Vagina (tissue), 2 donors: Measurements from ENCODE around the gene DTD1. TPM values are rescaled to one million over a fixed set of nuclear protein-coding genes. Genes with fewer than 3 reads are reported as not detected.
A peak's percentile ranks its signal among the peaks of the same experiment; 100 is the strongest.

Experiments used
- DNase-seq, 2 donors: peaks; one replicate each; pipeline ENCODE4 v3.0.0-alpha.2; 2017; ENCODE audit errors: extremely low spot score in 2 of 2
- H3K27ac ChIP-seq: fragments of 200-600 bp; sonication (generic); one replicate; pipeline ENCODE4 v1.5.1; 2019
- H3K27me3 ChIP-seq: fragments of 200-600 bp; sonication (generic); one replicate; pipeline ENCODE4 v1.5.1; 2019
- H3K36me3 ChIP-seq, 2 donors: fragments of 200-600 bp; sonication (generic); one replicate each; pipeline ENCODE4 v1.5.1; 2017 to 2019
- H3K4me1 ChIP-seq: fragments of 200-600 bp; sonication (generic); one replicate; pipeline ENCODE4 v1.5.1; 2019
- H3K4me3 ChIP-seq, 2 donors: fragments of 200-600 bp; sonication (generic); 1 replicate in 1 of 2; 2 replicates in 1 of 2; pipeline ENCODE4 v1.5.1; 2016 to 2019
- H3K9me3 ChIP-seq: fragments of 200-600 bp; sonication (generic); one replicate; pipeline ENCODE4 v1.5.1; 2019
- POLR2A ChIP-seq, 2 donors: fragments of 450-650 bp; IDR thresholded peaks; one replicate each; pipeline ENCODE4 v1.6.1; 2017; ENCODE audit warnings: antibody characterized with exemption in 2 of 2, mild to moderate bottlenecking in 2 of 2, moderate library complexity in 2 of 2
- POLR2AphosphoS5 ChIP-seq, 2 donors: sonication (generic); formaldehyde crosslinking; IDR thresholded peaks; one replicate each; pipeline ENCODE4 v1.9.0; 2017; ENCODE audit warnings: antibody characterized with exemption in 2 of 2, mild to moderate bottlenecking in 2 of 2, low read depth in 1 of 2; ENCODE audit not compliant: insufficient read depth in 1 of 2
- intact Hi-C: fragments of 100-400 bp; cut with DNase I; formaldehyde crosslinking; loops from one replicate; pipeline ENCODE4 v1.15.1; 2023
- total RNA-seq: library from RNA; depleted of rRNA; stranded (reverse); fragments of >200 nt; gene quantifications from one replicate; pipeline ENCODE4 v1.2.3, GENCODE V29; 2016
- TF ChIP-seq, protein P1 (sequence below), 3 experiments: fragments of 450-650 bp in 2 of 3; fragments of 200-600 bp in 1 of 3; sonication (generic) in 1 of 3; IDR thresholded peaks; one replicate each; pipeline ENCODE4 v1.5.1; 2017 to 2019; ENCODE audit warnings: antibody characterized with exemption in 3 of 3, mild to moderate bottlenecking in 2 of 3, moderate library complexity in 2 of 3

Gene DTD1
- total RNA-seq, 1 donor from 2014 or later = 24.1 TPM

DNA sequence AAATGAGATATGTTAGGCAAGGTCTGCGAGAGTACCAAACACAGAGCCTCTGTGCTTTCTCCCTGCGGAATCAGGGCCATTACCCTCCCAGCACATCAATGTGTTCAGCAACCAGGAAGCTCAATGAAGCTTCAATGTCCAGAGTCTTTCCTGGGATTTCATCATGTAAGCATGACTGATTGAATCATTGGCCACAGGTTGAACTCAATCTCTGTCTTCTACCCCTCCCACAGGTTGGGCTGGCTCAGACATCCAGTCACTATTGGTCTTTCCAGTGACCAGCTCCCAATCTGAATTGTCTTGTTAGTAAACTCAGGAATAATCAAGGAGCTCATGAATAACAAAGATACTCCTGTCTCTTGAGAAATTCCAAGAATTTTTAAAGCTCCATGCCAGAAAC is 2.7 kb upstream of the DTD1 start:
- DNase-seq = no peak
- H3K27me3 ChIP-seq = no peaks in the 10 kb centered on the region
- peaks cover 17% of the 10 kb centered on the region for H3K4me1 ChIP-seq
- H3K27ac ChIP-seq = no peak overlapping the region
- TF ChIP-seq POLR2A (IDR thresholded peaks at IDR 0.05) = no peak
- TF ChIP-seq POLR2AphosphoS5 (IDR thresholded peaks at IDR 0.05; ENCODE audit: insufficient read depth in 1 of 2, low read depth in 1 of 2) = no peak
- TF ChIP-seq, protein P1, sequence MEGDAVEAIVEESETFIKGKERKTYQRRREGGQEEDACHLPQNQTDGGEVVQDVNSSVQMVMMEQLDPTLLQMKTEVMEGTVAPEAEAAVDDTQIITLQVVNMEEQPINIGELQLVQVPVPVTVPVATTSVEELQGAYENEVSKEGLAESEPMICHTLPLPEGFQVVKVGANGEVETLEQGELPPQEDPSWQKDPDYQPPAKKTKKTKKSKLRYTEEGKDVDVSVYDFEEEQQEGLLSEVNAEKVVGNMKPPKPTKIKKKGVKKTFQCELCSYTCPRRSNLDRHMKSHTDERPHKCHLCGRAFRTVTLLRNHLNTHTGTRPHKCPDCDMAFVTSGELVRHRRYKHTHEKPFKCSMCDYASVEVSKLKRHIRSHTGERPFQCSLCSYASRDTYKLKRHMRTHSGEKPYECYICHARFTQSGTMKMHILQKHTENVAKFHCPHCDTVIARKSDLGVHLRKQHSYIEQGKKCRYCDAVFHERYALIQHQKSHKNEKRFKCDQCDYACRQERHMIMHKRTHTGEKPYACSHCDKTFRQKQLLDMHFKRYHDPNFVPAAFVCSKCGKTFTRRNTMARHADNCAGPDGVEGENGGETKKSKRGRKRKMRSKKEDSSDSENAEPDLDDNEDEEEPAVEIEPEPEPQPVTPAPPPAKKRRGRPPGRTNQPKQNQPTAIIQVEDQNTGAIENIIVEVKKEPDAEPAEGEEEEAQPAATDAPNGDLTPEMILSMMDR (IDR thresholded peaks at IDR 0.05) = no peak
- no peaks in the 10 kb centered on the region for H3K36me3 ChIP-seq
- intact Hi-C loops = no loop called here
- H3K4me3 ChIP-seq = no peak overlapping the region
- H3K9me3 ChIP-seq = no peaks in the 10 kb centered on the region

DNA sequence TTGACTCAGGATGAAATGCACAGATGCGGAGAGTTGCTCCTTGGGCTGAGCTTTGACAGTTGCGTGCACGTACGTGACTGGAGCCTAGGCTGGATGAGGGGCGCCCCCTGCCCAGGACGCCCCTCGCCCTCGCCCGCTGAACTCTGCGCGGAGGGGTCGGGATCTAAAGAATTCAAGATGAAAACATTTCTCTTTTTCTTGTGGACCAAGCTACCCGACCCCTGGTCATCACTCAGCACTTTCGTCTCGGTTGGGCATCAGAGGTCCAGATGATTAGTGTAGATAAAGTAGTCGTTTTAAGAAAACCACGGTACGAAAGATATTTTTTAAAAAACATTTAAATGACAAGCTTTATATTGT is 700 bp downstream of the DTD1 start:
- TF ChIP-seq POLR2AphosphoS5 (IDR thresholded peaks at IDR 0.05; ENCODE audit: insufficient read depth in 1 of 2, low read depth in 1 of 2) (no peak), POLR2A (IDR thresholded peaks at IDR 0.05) (no peak)
- TF ChIP-seq, protein P1 (IDR thresholded peaks at IDR 0.05) = no peak
- Histone ChIP-seq H3K27ac (peak overlapping the region; percentile 67), H3K36me3 (no peaks in the 10 kb centered on the region), H3K4me3 (peak overlapping the region; percentile 64 to 82), H3K4me1 (peaks cover 17% of the 10 kb centered on the region), H3K27me3 (no peaks in the 10 kb centered on the region), H3K9me3 (no peaks in the 10 kb centered on the region)
- DNase-seq = no peak
- intact Hi-C loops = no loop called here

DNA sequence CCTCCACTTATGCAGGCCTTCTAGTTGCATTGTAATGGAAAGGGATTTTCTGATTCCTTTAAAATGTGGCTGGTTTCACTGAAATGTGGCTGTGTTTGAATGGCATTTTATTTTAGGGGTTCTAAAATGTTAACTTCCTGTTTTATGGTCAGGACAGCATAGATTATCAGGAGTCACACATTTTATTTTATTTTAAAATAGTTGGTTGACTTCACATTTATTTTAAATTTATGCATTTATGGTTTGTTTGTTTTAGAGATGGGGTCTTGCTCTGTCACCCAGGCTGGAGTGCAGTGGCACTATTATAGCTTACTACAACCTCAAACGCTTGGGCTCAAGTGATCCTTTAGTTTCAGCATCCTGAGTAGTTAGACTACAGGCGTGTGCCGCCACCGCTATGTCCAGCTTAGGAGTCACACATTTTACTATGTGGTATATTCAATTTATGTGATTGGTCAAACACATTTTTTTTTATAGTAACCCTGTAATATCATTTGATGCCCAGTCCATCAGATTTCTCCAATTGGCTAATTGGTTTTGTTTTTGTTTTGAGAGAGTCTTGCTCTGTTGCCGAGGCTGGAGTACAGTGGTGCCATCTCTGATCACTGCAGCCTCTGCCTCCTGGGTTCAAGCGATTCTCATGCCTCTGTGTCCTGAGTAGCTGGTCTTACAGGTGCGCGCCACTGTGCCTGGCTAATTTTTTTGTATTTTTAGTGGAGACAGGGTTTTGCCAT is 2.3 kb downstream of the DTD1 start:
- no peak overlapping the region for H3K4me3 ChIP-seq
- TF ChIP-seq POLR2A (IDR thresholded peaks at IDR 0.05) = no peak
- TF ChIP-seq POLR2AphosphoS5 (IDR thresholded peaks at IDR 0.05; ENCODE audit: insufficient read depth in 1 of 2, low read depth in 1 of 2) = no peak
- TF ChIP-seq, protein P1 (IDR thresholded peaks at IDR 0.05) = no peak
- intact Hi-C loops = no loop called here
- H3K36me3 ChIP-seq = no peaks in the 10 kb centered on the region
- H3K27ac ChIP-seq = no peak overlapping the region
- DNase-seq = no peak
- H3K27me3 ChIP-seq = no peaks in the 10 kb centered on the region
- no peaks in the 10 kb centered on the region for H3K9me3 ChIP-seq
- H3K4me1 ChIP-seq = peaks cover 17% of the 10 kb centered on the region

DNA sequence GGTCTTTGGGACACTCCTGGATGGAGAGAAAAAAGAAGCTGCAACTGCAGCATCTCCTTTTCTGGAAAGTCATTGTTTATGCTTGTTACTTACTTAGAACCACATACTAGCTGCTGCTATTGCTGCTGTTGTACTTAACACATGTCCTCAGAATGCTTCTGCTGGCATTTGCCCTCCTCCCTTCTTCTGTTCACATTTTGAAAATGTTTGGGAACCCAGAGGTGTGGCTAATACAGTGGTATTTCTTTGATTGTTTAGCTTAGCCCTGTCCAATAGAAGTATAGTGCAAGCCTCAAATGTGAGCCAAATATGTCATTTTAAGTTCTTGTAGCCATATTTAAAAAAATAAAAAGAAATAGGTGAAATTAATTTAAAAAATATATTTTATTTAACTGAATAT is 8.4 kb downstream of the DTD1 start:
- Histone ChIP-seq H3K4me3 (no peak overlapping the region), H3K27me3 (no peaks in the 10 kb centered on the region), H3K27ac (no peak overlapping the region), H3K4me1 (no peaks in the 10 kb centered on the region), H3K36me3 (peaks cover 0 to 21% of the 10 kb centered on the region in 2 donors), H3K9me3 (no peaks in the 10 kb centered on the region)
- intact Hi-C loops = no loop called here
- no peak for TF ChIP-seq POLR2A (IDR thresholded peaks at IDR 0.05)
- no peak for TF ChIP-seq POLR2AphosphoS5 (IDR thresholded peaks at IDR 0.05; ENCODE audit: insufficient read depth in 1 of 2, low read depth in 1 of 2)
- TF ChIP-seq, protein P1 (IDR thresholded peaks at IDR 0.05) = no peak
- DNase-seq = no peak

DNA sequence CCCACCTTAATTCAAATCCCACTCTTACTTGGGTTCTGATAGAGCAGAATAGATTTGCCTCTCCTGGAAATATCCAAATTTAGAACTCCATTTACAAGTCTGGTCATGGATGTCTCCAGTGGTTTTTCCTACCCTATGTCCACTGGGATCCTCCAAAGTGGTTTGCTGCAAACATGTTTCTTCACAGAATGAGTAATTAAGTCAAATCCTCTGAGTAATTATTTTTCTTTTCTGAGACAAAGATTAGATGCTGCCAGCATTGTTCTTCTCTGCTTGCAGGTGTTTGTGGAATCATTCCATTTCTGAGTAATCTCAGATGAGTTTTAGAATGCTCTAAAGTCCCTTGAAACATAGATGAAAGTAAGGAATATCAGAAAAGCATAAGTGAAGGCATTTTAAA is 21.9 kb downstream of the DTD1 start:
- intact Hi-C loops = no loop called here
- H3K27ac ChIP-seq = no peak overlapping the region
- no peaks in the 10 kb centered on the region for H3K27me3 ChIP-seq
- TF ChIP-seq, protein P1 (IDR thresholded peaks at IDR 0.05) = no peak
- TF ChIP-seq POLR2AphosphoS5 (IDR thresholded peaks at IDR 0.05; ENCODE audit: insufficient read depth in 1 of 2, low read depth in 1 of 2) = no peak
- TF ChIP-seq POLR2A (IDR thresholded peaks at IDR 0.05) = no peak
- no peaks in the 10 kb centered on the region for H3K9me3 ChIP-seq
- no peaks in the 10 kb centered on the region for H3K36me3 ChIP-seq
- DNase-seq = no peak
- no peak overlapping the region for H3K4me3 ChIP-seq
- H3K4me1 ChIP-seq = peaks cover 4% of the 10 kb centered on the region
